ENCODE data around the gene SPATA21.
"Not testable (repeated sequence)": the region's sequence is repeated elsewhere in the genome, so short reads cannot be mapped to it uniquely, and the experiment has no call there.

Gene SPATA21

GRCh38 chr1:16436946-16437474 lies at the start of gene SPATA21:
Gene SPATA21 (minus strand): TSS chr1:16437424. CDS start chr1:16431371, 6,053 bp downstream.
- no peak for DNase-seq

- not testable (repeated sequence) for DNase-seq
Observed at GRCh38 chr1:16487011-16487410, 49.8 kb upstream of the SPATA21 start.

DNA sequence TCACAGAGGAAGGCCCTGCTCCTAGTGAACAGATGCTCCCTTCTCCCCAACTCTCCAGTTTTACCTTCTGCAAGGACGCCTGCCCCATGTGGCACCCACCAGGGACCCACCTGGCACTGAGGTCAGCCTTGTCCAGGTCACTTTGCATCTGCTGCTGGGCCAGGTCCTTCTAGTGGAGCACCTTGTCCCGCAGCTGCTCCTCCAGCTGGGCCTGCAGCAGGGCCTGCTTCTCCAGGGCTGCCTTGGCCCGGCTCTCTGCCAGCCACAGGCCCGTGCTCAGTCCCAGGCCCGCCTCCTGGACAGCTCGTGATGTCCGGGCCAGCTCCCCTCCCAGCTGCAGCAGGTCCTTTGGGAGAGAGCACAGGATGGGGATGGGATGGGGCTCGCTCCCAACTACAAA lies 49.1 kb upstream of the SPATA21 start:
- not testable (repeated sequence) for DNase-seq

- DNase-seq, result no peak
Observed at GRCh38 chr1:16484931-16485330, 47.7 kb upstream of the SPATA21 start.

- DNase-seq, result no peak
Observed at GRCh38 chr1:16484501-16484835, 47.2 kb upstream of the SPATA21 start.

DNA sequence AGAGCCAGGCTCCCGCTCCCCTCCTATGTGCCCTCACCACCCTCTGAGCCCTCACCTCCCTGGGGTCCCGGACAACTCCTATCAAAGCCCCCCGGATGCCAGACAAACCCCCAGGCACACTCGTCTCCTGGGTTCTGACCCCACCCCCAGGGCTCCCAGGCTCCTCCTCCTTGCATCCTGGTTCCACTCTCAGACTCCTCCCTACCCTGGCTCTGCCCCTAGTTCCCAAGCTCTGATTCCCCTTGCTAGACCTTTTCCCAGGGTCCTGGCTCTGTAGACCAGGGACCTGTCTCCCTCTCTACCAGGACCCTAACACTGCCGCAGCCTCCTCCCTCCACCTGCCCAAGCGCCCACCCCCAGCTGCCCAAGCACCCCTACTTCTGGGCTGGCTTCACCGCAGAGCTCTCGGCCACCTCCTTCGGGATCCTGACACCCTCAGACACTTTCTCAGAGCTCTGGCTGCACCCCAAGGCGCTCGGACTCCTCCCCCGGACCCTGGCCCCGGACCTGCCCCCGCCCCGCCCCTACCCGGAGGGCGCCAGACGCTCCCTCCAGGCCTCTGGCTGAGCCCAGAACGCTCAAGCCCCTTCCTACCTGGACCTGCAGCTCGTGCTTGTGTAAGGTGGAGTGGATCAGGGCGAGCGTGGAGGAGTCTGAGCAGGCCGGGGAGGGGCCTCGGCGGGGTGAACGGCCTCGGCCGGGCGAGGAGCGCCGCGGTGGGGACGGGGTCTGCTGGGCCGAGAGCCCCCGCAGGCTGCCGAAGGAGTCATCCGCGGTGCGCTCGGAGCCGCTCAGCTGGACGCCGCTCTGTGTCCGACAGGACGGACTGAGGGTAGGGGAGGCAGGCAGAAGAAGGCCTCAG lies 46.6 kb upstream of the SPATA21 start:
- not testable (repeated sequence) for DNase-seq

- not testable (repeated sequence) for DNase-seq
Observed at GRCh38 chr1:16483146-16483545, 45.9 kb upstream of the SPATA21 start.

DNA sequence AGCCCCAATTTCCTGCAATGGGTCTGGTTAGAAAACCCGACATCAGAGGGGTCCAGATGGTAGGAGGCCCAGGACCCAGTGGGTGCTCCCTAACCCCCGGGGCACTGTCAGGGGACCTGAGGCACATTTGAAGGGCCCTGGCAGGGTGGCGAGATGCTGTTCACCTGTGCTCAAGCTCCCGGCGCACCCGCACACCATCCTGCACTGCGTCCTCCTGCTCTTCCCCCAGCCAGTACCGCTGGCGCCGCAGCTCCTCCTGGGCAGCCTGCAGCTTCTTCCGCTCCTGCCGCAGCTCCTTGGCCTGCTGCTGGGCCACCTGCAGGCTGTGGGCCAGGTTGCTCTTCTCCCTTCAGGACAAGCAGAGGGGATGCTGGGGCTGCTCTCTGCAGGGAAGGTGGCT lies 40.9 kb upstream of the SPATA21 start:
- DNase-seq, result no peak

- not testable (repeated sequence) for DNase-seq
Observed at GRCh38 chr1:16475771-16476770, 38.8 kb upstream of the SPATA21 start.

DNA sequence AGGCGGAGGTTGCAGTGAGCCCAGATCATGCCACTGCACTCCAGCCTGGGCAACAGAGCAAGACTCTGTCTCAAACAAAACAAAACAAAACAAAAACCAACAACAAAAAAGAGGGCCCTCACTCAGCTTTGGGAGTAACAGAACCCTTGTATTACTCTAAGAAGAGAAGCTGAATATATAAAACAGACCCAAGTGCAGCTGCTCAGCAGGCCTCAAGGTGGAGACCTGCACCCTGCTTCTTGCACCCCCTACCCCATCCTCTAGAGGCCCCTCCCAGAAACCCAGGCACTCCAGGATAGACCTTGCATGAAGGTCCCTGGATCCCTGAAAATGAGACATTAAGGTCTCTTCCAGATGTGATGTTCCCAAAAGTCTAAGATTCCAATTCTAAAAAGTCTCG lies 37.7 kb upstream of the SPATA21 start:
- not testable (repeated sequence) for DNase-seq

GRCh38 chr1:16474166-16474800 lies 37.1 kb upstream of the SPATA21 start:
- DNase-seq, result no peak

DNA sequence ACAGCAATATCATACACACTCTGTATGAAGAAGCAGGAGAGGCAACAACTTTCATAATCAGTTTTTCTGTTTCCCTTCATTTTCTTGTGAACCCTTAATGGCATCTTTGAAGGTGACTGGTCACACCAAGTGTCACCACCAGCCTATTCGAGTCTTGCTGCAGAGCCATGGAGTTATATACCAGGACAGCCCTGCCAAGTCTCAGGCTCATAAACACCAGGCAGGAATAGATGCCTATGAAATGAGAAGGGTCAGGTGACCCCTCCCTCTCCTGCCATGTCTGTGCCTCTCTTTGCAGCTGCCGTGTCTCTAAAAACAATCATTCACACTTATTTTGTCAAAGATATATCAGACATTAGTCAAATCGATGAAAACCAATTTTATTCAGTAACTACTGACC lies 31.3 kb upstream of the SPATA21 start:
- no peak for DNase-seq

DNA sequence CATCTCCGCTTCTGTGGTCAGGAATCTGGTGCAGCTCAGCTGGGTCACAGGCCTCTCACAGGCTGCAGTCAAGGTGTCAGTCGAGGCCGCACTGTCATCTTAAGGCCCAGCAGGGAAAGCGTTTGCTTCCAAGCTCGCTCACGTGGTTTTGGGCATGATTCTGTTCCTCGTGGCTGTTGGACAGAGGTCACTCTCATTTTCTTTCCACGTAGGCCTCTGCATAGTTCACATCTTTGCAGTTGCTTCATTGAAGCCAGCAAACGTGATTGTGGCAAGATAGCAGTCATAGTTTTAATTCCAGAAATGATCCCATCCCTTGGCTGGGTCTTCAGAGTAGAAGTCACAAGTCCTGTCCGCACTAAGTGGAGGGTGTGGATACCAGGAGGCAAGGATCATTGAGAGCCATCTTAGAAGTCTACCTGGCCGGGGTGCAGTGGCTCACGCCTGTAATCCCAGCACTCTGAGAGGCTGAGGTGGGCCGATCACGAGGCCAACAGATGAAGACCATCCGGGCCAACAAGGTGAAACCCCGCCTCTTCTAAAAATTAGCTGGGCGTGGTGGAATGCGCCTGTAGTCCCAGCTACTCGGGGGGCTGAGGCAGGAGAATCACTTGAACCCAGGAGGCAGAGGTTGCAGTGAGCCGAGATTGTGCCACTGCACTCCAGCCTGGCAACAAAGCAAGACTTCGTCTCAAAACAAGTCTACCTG lies 27.8 kb upstream of the SPATA21 start:
- DNase-seq, result no peak

DNA sequence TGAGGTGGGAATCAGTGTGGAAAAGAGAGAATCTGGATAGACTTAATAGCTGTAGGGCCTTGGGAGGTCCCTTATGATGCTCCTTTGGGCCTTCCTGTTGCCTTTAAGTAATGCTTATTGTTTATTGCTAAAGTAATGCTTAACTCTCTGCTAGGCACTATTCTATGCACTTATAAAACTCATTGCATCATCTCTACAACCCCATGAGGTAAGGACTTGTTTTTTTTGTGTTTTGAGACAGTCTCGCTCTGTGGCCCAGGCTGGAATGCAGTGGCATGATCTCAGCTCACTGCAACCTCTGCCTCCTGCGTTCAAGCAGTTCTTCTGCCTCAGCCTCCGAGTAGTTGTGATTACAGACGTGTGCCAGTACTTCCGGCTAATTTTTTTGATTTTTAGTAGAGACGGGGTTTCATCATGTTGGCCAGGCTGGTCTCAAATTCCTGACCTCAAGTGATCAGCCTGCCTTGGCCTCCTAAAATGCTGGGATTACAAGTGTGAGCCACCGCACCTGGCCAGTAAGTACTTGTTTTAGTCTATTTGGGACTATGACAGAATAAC lies 25.6 kb upstream of the SPATA21 start:
- DNase-seq, result no peak

GRCh38 chr1:16461681-16462080 lies 24.5 kb upstream of the SPATA21 start:
- no peak for DNase-seq

- DNase-seq, result no peak
Observed at GRCh38 chr1:16459352-16459925, 22.2 kb upstream of the SPATA21 start.

GRCh38 chr1:16458831-16459230 lies 21.6 kb upstream of the SPATA21 start:
- no peak for DNase-seq

DNA sequence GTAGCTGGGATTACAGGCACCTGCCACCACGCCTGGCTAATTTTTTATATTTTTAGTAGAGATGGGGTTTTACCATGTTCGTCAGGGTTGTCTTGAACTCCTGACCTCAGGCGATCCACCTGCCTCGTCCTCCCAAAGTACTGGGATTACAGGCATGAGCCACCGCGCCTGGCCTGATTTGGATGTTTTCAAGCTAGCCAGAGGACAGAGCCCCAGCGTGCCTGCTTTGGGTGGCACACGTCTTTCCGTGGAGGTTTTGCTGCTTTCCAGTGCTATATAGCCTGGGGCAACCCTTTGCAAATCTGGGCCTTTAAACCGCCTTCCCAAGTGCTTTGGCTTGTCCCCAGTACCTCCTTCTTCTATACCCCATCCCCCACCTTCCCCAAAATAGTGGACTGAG lies 18.9 kb upstream of the SPATA21 start:
- DNase-seq, result not testable (repeated sequence)

- DNase-seq, result not testable (repeated sequence)
Observed at GRCh38 chr1:16454909-16455308, 17.7 kb upstream of the SPATA21 start.

- no peak for DNase-seq
Observed at GRCh38 chr1:16451841-16452528, 14.8 kb upstream of the SPATA21 start.
